HL-60/S4 (cell line): Measurements from ENCODE around the gene TRIM2.

Source experiments
- in situ Hi-C: fragments of 300-500 bp; cut with MboI; formaldehyde crosslinking; loops from 2 replicates; pipeline ENCODE4 v1.14.3; 2022; ENCODE audit warnings: low sequenced_read_pairs

Gene TRIM2

GRCh38 chr4:153366486-153366885, 162.2 kb downstream of the TRIM2 start:
- in situ Hi-C loops, result no loop called here

GRCh38 chr4:153367092-153367491, 162.8 kb downstream of the TRIM2 start:
- in situ Hi-C loops, result no loop called here

GRCh38 chr4:153369021-153369420, 164.8 kb downstream of the TRIM2 start:
- in situ Hi-C loops, result no loop called here

GRCh38 chr4:153371701-153372234, 167.5 kb downstream of the TRIM2 start:
- in situ Hi-C loops, result no loop called here

GRCh38 chr4:153372967-153373562, 168.8 kb downstream of the TRIM2 start:
- in situ Hi-C loops, result no loop called here

- in situ Hi-C loops, result no loop called here
Measured at GRCh38 chr4:153374442-153374841, 170.2 kb downstream of the TRIM2 start.

- in situ Hi-C loops, result no loop called here
Measured at GRCh38 chr4:153375303-153375702, 171.1 kb downstream of the TRIM2 start.

- in situ Hi-C loops, result no loop called here
Measured at GRCh38 chr4:153383131-153383530, 178.9 kb downstream of the TRIM2 start.

GRCh38 chr4:153384160-153384559, 179.9 kb downstream of the TRIM2 start:
- in situ Hi-C loops, result no loop called here

- in situ Hi-C loops, result no loop called here
Measured at GRCh38 chr4:153385784-153386183, 181.5 kb downstream of the TRIM2 start.

- in situ Hi-C loops, result no loop called here
Measured at GRCh38 chr4:153387981-153388380, 183.7 kb downstream of the TRIM2 start.
